Measurements from ENCODE around the gene HLA-DRB1. TPM values are rescaled to one million over a fixed set of nuclear protein-coding genes. Genes with fewer than 3 reads are reported as not detected.
A peak's percentile ranks its signal among the peaks of the same experiment; 100 is the strongest.
"Not testable (repeated sequence)": the region's sequence is repeated elsewhere in the genome, so short reads cannot be mapped to it uniquely, and the experiment has no call there.

HLA-DRB1 gene
- total RNA-seq: 32.4 TPM
- long read RNA-seq, transcript HLA-DRB1-201 (6 exons, 1,229 nt): major isoform, 10 of 51 reads
- long read RNA-seq, partial matches to known transcripts: 27 of 51 reads
- long read RNA-seq, other reads (novel, unspliced or antisense): 14 of 51 reads

DNA sequence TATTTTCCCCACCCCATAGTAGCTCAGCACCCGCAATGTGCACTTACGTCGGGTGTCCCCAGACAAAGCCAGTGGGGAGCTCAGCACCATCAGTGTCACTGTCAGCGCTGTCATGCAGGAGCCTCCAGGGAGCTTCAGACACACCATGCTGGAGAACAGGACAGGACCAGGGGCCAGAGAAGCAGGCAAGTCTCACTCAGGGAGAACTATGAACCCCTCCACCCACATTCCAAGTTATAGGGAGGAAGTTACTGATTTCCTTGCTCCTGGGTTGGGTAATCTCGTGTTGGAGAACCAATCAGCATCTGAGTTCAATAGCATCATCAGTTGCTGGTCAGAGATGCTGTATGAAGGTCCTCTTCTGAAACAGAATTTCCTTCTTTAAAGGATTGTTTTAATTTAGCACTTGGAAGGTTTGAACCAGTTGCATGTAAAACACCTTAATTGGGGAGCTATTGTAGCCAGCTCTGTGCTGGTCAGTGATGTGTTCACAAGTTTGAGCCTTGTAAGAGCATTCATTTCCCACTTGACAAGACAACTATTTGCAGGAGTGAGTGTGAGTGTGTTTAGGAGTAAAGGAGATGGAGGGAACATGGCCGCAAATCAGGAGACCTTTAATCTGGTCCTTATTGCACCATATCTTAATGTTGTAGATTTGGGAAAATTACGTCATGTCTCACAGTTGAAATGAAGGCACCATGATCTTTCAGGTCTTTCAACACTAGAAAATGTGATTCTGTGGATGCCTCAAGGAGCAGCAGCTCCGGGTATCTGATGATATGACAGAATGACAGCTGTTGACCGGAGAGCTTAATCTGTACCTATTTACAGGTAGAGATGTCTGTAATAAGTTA lies at the start of gene HLA-DRB1:
TSS of gene HLA-DRB1 (minus strand) at position 253 of the 854 bp plus-strand sequence. CDS start at position 147, 106 bp downstream.
- intact Hi-C loops (cut with DNase I): loop anchor here (10.0 kb wide), 1 partner anchor 65 kb away; no protein-coding TSS in a partner anchor
- ATAC-seq (peak; percentile 90), DNase-seq (ENCODE audit: missing footprints) (no peak)

GRCh38 chr6:32638532-32639219 lies 49.0 kb upstream of the HLA-DRB1 start:
- DNase-seq (ENCODE audit: missing footprints) (no peak), ATAC-seq (no peak)
- intact Hi-C loops (cut with DNase I): no loop called here

DNA sequence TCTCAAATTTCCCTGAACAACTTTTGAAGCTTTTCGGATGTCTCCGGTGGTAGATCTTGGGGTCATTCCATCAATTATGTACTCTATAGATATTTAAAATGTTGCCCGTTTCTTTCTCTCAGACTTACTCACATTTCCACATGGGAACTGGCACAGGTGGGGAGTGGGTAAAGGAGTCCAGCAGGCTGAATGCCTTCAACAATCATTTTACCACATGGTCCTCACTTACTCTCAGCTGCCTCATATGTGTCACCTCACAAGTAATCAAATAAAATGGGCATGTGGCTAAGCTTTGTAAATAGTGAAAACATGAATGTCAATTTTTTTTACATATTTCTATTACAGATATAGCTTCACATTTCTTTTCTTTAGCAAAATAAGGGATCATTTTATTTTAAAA lies 48.2 kb upstream of the HLA-DRB1 start:
- DNase-seq (ENCODE audit: missing footprints) (no peak), ATAC-seq (no peak)
- intact Hi-C loops (cut with DNase I): no loop called here

GRCh38 chr6:32637219-32637880 lies 47.7 kb upstream of the HLA-DRB1 start, which contains the start of gene HLA-DQA1:
Gene HLA-DQA1 (plus strand): TSS chr6:32637406. CDS start chr6:32637459, 53 bp downstream.
- ATAC-seq (peak; percentile 54), DNase-seq (ENCODE audit: missing footprints) (no peak)
- intact Hi-C loops (cut with DNase I): no loop called here

DNA sequence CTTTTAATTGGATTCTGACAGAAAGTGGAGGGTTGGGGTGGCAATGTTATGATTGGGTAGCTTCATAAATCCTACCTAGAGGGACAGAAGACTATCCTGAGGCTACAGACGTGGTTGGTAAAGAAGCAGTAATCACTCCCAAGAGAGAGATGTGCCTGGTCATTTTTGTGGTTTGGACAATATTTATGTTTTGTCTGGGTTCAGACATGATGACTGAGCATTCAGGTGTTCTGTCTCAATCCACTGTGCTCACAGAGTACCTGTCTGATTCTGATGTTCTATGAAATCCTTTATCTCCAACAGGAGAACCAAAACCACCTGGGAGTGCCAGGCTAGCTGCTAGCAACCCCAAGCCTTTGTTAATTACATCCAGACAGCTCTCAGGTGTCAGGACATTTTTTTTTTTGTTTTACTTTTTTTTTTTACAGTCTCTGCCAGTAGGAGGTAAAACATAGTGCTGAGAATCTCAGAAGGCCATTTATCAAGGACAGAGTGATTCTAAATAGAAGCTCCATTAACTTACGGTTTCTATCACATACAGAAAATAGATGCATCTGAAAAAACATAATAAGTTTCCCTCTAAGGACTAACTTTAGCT lies 46.0 kb upstream of the HLA-DRB1 start:
- intact Hi-C loops (cut with DNase I): no loop called here
- no peak for DNase-seq (ENCODE audit: missing footprints)
- ATAC-seq: no peak

- ATAC-seq; intact Hi-C loops (cut with DNase I): not testable (repeated sequence)
- DNase-seq (ENCODE audit: missing footprints): peak; percentile 58
Observed at GRCh38 chr6:32629793-32630192, 40.1 kb upstream of the HLA-DRB1 start.

DNA sequence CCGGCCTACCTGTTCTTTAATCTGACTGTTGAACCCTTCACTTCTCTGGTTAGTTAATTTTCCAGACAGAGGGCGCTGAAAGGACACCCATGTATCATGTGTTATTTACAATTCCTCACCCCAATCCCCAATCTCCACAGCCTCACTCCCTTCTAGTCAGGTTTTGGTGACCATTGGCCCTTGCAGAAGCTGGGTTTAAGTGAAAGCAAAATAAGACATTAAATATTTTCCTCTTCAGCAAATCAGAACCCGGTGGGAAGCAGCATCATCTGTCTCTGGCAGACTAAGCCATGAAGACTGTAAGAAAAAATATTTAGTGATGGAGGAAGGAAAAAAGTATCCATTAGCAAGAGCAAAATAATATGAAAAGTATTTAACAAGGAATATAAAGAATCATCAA lies 38.2 kb upstream of the HLA-DRB1 start:
- no peak for ATAC-seq
- intact Hi-C loops (cut with DNase I): no loop called here

GRCh38 chr6:32627249-32627648 lies 37.6 kb upstream of the HLA-DRB1 start:
- DNase-seq (ENCODE audit: missing footprints) (no peak), ATAC-seq (no peak)
- intact Hi-C loops (cut with DNase I): no loop called here

More for the DNA sequence above, 38.2 kb upstream of the HLA-DRB1 start:
- DNase-seq (ENCODE audit: missing footprints): peak; percentile 47

- no peak for ATAC-seq
- no peak for DNase-seq (ENCODE audit: missing footprints)
- intact Hi-C loops (cut with DNase I): no loop called here
Observed at GRCh38 chr6:32625137-32625536, 35.5 kb upstream of the HLA-DRB1 start.

GRCh38 chr6:32624565-32624964 lies 34.9 kb upstream of the HLA-DRB1 start:
- ATAC-seq (no peak), DNase-seq (ENCODE audit: missing footprints) (no peak)
- intact Hi-C loops (cut with DNase I): no loop called here

- intact Hi-C loops (cut with DNase I): no loop called here
- DNase-seq (ENCODE audit: missing footprints): no peak
- no peak for ATAC-seq
Observed at GRCh38 chr6:32623693-32624092, 34.0 kb upstream of the HLA-DRB1 start.

- ATAC-seq: peak; percentile 52
- intact Hi-C loops (cut with DNase I): no loop called here
- DNase-seq (ENCODE audit: missing footprints): no peak
Observed at GRCh38 chr6:32622545-32623401, 33.1 kb upstream of the HLA-DRB1 start.

DNA sequence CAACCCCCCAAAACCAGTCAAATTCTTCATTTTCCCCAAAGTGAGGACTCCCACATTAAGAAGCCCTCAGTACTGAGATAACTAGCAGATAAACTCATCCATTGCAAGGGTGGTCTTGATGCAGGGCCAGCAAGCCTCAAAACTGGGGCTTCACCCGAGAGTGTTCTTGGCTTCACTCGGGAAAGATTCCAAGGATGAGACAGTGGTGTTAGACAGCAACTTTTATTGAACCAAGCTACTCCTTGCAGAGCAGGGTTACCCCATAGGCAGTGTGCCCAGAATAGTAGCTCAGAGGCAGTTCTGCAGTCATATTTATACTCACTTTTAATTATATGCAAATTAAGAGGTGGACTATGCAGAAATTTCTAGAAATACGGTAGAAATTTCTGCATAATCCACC lies 31.7 kb upstream of the HLA-DRB1 start:
- DNase-seq (ENCODE audit: missing footprints): no peak
- intact Hi-C loops (cut with DNase I): no loop called here
- ATAC-seq: no peak

DNA sequence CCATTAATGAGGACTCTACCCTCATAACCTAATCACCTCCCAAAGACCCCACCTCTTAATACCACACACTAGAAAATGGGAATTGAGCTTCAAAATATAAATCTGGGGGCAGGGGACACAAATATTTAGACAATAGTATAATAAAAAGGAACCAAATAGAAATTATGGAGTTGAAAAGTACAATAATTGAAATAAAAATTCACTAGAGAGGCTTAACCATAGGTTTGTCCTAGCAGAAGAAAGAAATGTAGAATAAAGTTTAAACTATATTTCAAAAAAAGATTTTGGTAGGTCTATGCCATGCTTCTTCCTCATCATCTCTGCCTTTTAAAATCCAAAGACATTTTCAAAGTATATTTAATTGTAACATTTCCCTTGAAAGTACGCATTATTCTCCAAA lies 28.1 kb upstream of the HLA-DRB1 start:
- DNase-seq (ENCODE audit: missing footprints): no peak
- ATAC-seq: no peak
- intact Hi-C loops (cut with DNase I): no loop called here

- intact Hi-C loops (cut with DNase I): no loop called here
- ATAC-seq: no peak
Observed at GRCh38 chr6:32615885-32616532, 26.4 kb upstream of the HLA-DRB1 start.

GRCh38 chr6:32614366-32615081 lies 24.9 kb upstream of the HLA-DRB1 start:
- intact Hi-C loops (cut with DNase I): no loop called here
- DNase-seq (ENCODE audit: missing footprints): no peak
- no peak for ATAC-seq

More at GRCh38 chr6:32615885-32616532, 26.4 kb upstream of the HLA-DRB1 start:
- DNase-seq (ENCODE audit: missing footprints): no peak

GRCh38 chr6:32613475-32613874 lies 23.8 kb upstream of the HLA-DRB1 start:
- ATAC-seq (no peak), DNase-seq (ENCODE audit: missing footprints) (no peak)
- intact Hi-C loops (cut with DNase I): no loop called here

Measured in Right ventricle myocardium inferior (tissue), 1 donor.